OCI-LY7 (cell line): ENCODE results near the gene TMEM41A. TPM values are rescaled to one million over a fixed set of nuclear protein-coding genes. Genes with fewer than 3 reads are reported as not detected.

Source experiments
- BruUV-seq: library from RNA; stranded (reverse); fragments of 400-500 nt; replicated peaks from 2 replicates; lab custom pipeline; 2021; lab: Mats Ljungman, UMichigan
- CTCF ChIA-PET: fragments of 300-600 bp; sonication (Branson Sonifier 250); formaldehyde crosslinking; loops from one replicate; lab custom pipeline; 2022; ENCODE audit warnings: antibody characterized with exemption; ENCODE audit not compliant: unreplicated experiment; lab: Charles Lee
- POLR2A ChIA-PET: fragments of 300-600 bp; sonication (Branson Sonifier 250); formaldehyde crosslinking; loops from one replicate; lab custom pipeline; 2022; ENCODE audit warnings: antibody characterized with exemption; lab: Charles Lee
- DNase-seq: peaks from one replicate; pipeline ENCODE4 v3.0.0-alpha.2; 2015; ENCODE audit warnings: low spot score
- H2AFZ ChIP-seq: fragments of 200-600 bp; sonication (generic), shearing (Covaris generic); 2 replicates; pipeline ENCODE4 v1.6.1; 2014; ENCODE audit warnings: mild to moderate bottlenecking, antibody characterized with exemption, low read length, moderate library complexity
- H3K27ac ChIP-seq: fragments of 200-600 bp; sonication (generic); 2 replicates; pipeline ENCODE4 v1.5.1; 2014; ENCODE audit warnings: mixed run types, low read depth, mild to moderate bottlenecking, moderate library complexity, low read length, inconsistent platforms; ENCODE audit not compliant: poor library complexity, severe bottlenecking
- H3K36me3 ChIP-seq: fragments of 200-600 bp; sonication (generic); 2 replicates; pipeline ENCODE4 v1.6.1; 2014; ENCODE audit warnings: mild to moderate bottlenecking, antibody characterized with exemption, low read length, moderate library complexity, mixed read lengths; ENCODE audit not compliant: insufficient read depth
- H3K4me1 ChIP-seq: fragments of 200-600 bp; sonication (generic); 2 replicates; pipeline ENCODE4 v1.5.1; 2014; ENCODE audit warnings: mild to moderate bottlenecking, low read length; ENCODE audit not compliant: insufficient read depth, poor library complexity, severe bottlenecking
- H3K4me2 ChIP-seq: fragments of 200-600 bp; sonication (generic); 2 replicates; pipeline ENCODE4 v1.6.1; 2014; ENCODE audit warnings: mild to moderate bottlenecking, low read length
- H3K4me3 ChIP-seq: fragments of 200-600 bp; sonication (generic); 2 replicates; pipeline ENCODE4 v1.5.1; 2014; ENCODE audit warnings: mild to moderate bottlenecking, low read depth, low read length; ENCODE audit not compliant: poor library complexity, severe bottlenecking
- H3K79me2 ChIP-seq: fragments of 200-600 bp; sonication (generic); 2 replicates; pipeline ENCODE4 v1.6.1; 2016; ENCODE audit warnings: low read depth, mild to moderate bottlenecking, low read length, moderate library complexity, mixed read lengths; ENCODE audit not compliant: insufficient read depth
- H3K9me2 ChIP-seq: fragments of 200-600 bp; sonication (generic); 2 replicates; pipeline ENCODE4 v1.6.1; 2016; ENCODE audit warnings: mild to moderate bottlenecking, low read length, mixed read lengths; ENCODE audit not compliant: insufficient read depth
- H3K9me3 ChIP-seq: fragments of 200-600 bp; sonication (generic); 2 replicates; pipeline ENCODE4 v1.6.1; 2014; ENCODE audit warnings: mild to moderate bottlenecking, mixed run types, low read length, mixed read lengths
- H4K20me1 ChIP-seq: fragments of 200-600 bp; sonication (generic); 2 replicates; pipeline ENCODE4 v1.6.1; 2014; ENCODE audit warnings: mild to moderate bottlenecking, antibody characterized with exemption, low read length, moderate library complexity, mixed read lengths; ENCODE audit not compliant: insufficient read depth
- CTCF ChIP-seq: fragments of 200-600 bp; sonication (generic); conservative IDR thresholded peaks from 2 replicates; pipeline ENCODE4 v1.5.1; 2014; ENCODE audit warnings: mild to moderate bottlenecking, antibody characterized with exemption, low read length, moderate library complexity, mixed read lengths
- EZH2phosphoT487 ChIP-seq: fragments of 200-600 bp; sonication (generic); IDR thresholded peaks from 2 replicates; pipeline ENCODE4 v1.6.1; 2018; ENCODE audit warnings: low read depth, borderline replicate concordance, mild to moderate bottlenecking, mixed run types, antibody characterized with exemption, low read length, moderate library complexity, mixed read lengths
- intact Hi-C: fragments of 100-400 bp; cut with micrococcal nuclease; formaldehyde crosslinking; loops from one replicate; pipeline ENCODE4 v1.10.0; 2022; ENCODE audit not compliant: unreplicated experiment
- total RNA-seq, 2 experiments: library from RNA; depleted of rRNA in 1 of 2; stranded (reverse); fragments of >200 nt in 1 of 2; shearing (Covaris generic) in 1 of 2; gene quantifications; 2 replicates each; pipeline ENCODE4 v1.2.3, GENCODE V29; 2014 to 2022

Gene TMEM41A
- total RNA-seq, 2 experiments from 2014 or later: 7.0 to 11.0 TPM

GRCh38 chr3:185521349-185522138 is 22.7 kb upstream of the TMEM41A start:
- BruUV-seq: no TSS peak
- no peak for DNase-seq
- Histone ChIP-seq H3K27ac (no peak overlapping the region), H3K79me2 (no peaks in the 10 kb centered on the region), H2AFZ (no peak overlapping the region), H4K20me1 (no peaks in the 10 kb centered on the region), H3K36me3 (no peaks in the 10 kb centered on the region), H3K9me3 (no peaks in the 10 kb centered on the region), H3K4me1 (no peaks in the 10 kb centered on the region), H3K4me2 (no peak overlapping the region), H3K9me2 (no peaks in the 10 kb centered on the region), H3K4me3 (no peak overlapping the region)
- intact Hi-C loops: no loop called here
- CTCF ChIA-PET: interaction anchor here (0.7 kb wide), 1 partner anchor 1256 kb away, joined by 3 read pairs; no protein-coding TSS in a partner anchor
- POLR2A ChIA-PET: interaction anchor here (0.6 to 1.5 kb wide), 3 partner anchors 9 to 14 kb away, joined by 3 to 7 read pairs (median 4); no protein-coding TSS in a partner anchor
- no peak for TF ChIP-seq CTCF
- TF ChIP-seq EZH2phosphoT487: no peak

GRCh38 chr3:185519021-185519420 is 20.2 kb upstream of the TMEM41A start:
- Histone ChIP-seq H3K9me3 (no peaks in the 10 kb centered on the region), H3K36me3 (no peaks in the 10 kb centered on the region), H2AFZ (no peak overlapping the region), H3K79me2 (no peaks in the 10 kb centered on the region), H3K4me1 (no peaks in the 10 kb centered on the region), H4K20me1 (no peaks in the 10 kb centered on the region), H3K4me3 (no peak overlapping the region), H3K27ac (no peak overlapping the region), H3K9me2 (no peaks in the 10 kb centered on the region), H3K4me2 (no peak overlapping the region)
- intact Hi-C loops: no loop called here
- no peak for DNase-seq
- ChIA-PET CTCF (no interaction called here), POLR2A (no interaction called here)
- TF ChIP-seq EZH2phosphoT487: no peak
- no peak for TF ChIP-seq CTCF
- no TSS peak for BruUV-seq
